HEK293 (cell line): ENCODE results near the gene RCOR1.
A peak's percentile ranks its signal among the peaks of the same experiment; 100 is the strongest.

Experiments used
- CTCF ChIA-PET: fragments of 350-600 bp; formaldehyde crosslinking; extraction: SDS; loops from one replicate; lab custom pipeline; 2021; ENCODE audit warnings: antibody characterized with exemption; lab: Yijun Ruan, JAX
- POLR2A ChIA-PET: fragments of 300-600 bp; formaldehyde crosslinking; extraction: SDS; loops from one replicate; lab custom pipeline; 2020; ENCODE audit warnings: antibody characterized with exemption, inconsistent platforms; lab: Yijun Ruan, JAX
- H3K27ac ChIP-seq: fragments of 200-500 bp; sonication (Bioruptor generic); 2 replicates; pipeline ENCODE4 v1.5.1; 2014; ENCODE audit warnings: low read depth, low read length, control low read depth, inconsistent platforms; ENCODE audit errors: extremely low read depth
- H3K36me3 ChIP-seq, 2 experiments: fragments of 200-500 bp in 1 of 2; sonication (Bioruptor generic) in 1 of 2; 1 replicate in 1 of 2; 2 replicates in 1 of 2; pipeline ENCODE4 v1.5.1; 2014 to 2017; ENCODE audit warnings: inconsistent platforms in 2 of 2, low read length in 2 of 2; ENCODE audit not compliant: control insufficient read depth in 2 of 2, insufficient read depth in 1 of 2
- H3K4me1 ChIP-seq: fragments of 200-500 bp; sonication (Bioruptor generic); 2 replicates; pipeline ENCODE4 v1.5.1; 2014; ENCODE audit warnings: mild to moderate bottlenecking, low read length, inconsistent platforms; ENCODE audit not compliant: control insufficient read depth, insufficient read depth
- H3K4me3 ChIP-seq: 2 replicates; pipeline ENCODE4 v1.5.1; 2011; ENCODE audit warnings: low read depth, mild to moderate bottlenecking, control low read depth, low read length, moderate library complexity
- H3K9me3 ChIP-seq: fragments of 200-500 bp; sonication (Bioruptor generic); 2 replicates; pipeline ENCODE4 v1.5.1; 2014; ENCODE audit warnings: low read depth, low read length, inconsistent platforms; ENCODE audit not compliant: control insufficient read depth, insufficient read depth
- BCL11B ChIP-seq: fragments of 450-650 bp; formaldehyde crosslinking; IDR thresholded peaks from 2 replicates; pipeline ENCODE4 v1.5.1; 2016; ENCODE audit warnings: low read depth, missing biosample characterization, missing genetic modification characterization
- EGR2 ChIP-seq: fragments of 450-650 bp; formaldehyde crosslinking; IDR thresholded peaks from 2 replicates; pipeline ENCODE4 v1.5.1; 2016; ENCODE audit warnings: low read depth, missing biosample characterization, missing genetic modification characterization
- KLF7 ChIP-seq: fragments of 450-650 bp; formaldehyde crosslinking; IDR thresholded peaks from 2 replicates; pipeline ENCODE4 v1.5.1; 2016; ENCODE audit warnings: missing biosample characterization, missing genetic modification characterization, borderline replicate concordance
- ZBTB20 ChIP-seq: fragments of 450-650 bp; formaldehyde crosslinking; IDR thresholded peaks from 2 replicates; pipeline ENCODE4 v1.5.1; 2016; ENCODE audit warnings: missing biosample characterization, missing genetic modification characterization
- ZFHX2 ChIP-seq: fragments of 450-650 bp; formaldehyde crosslinking; conservative IDR thresholded peaks from 2 replicates; pipeline ENCODE4 v1.5.1; 2016; ENCODE audit warnings: missing biosample characterization, missing genetic modification characterization
- ZNF169 ChIP-seq: fragments of 450-650 bp; formaldehyde crosslinking; IDR thresholded peaks from 2 replicates; pipeline ENCODE4 v1.5.1; 2016; ENCODE audit warnings: missing biosample characterization, missing genetic modification characterization
- ZNF19 ChIP-seq: fragments of 450-650 bp; formaldehyde crosslinking; IDR thresholded peaks from 2 replicates; pipeline ENCODE4; 2016; ENCODE audit warnings: missing biosample characterization, missing genetic modification characterization, low read depth
- ZNF202 ChIP-seq: fragments of 450-650 bp; formaldehyde crosslinking; IDR thresholded peaks from 2 replicates; pipeline ENCODE4 v1.5.1; 2016; ENCODE audit warnings: missing biosample characterization, missing genetic modification characterization, borderline replicate concordance
- ZNF211 ChIP-seq: fragments of 450-650 bp; formaldehyde crosslinking; IDR thresholded peaks from 2 replicates; pipeline ENCODE4 v1.5.1; 2016; ENCODE audit warnings: low read depth, missing biosample characterization, missing genetic modification characterization
- ZNF324 ChIP-seq: fragments of 450-650 bp; formaldehyde crosslinking; IDR thresholded peaks from 2 replicates; pipeline ENCODE4 v1.5.1; 2016; ENCODE audit warnings: missing biosample characterization, missing genetic modification characterization
- ZNF341 ChIP-seq: fragments of 450-650 bp; formaldehyde crosslinking; IDR thresholded peaks from 2 replicates; pipeline ENCODE4; 2016; ENCODE audit warnings: low read depth, missing biosample characterization, missing genetic modification characterization
- ZNF350 ChIP-seq: fragments of 450-650 bp; formaldehyde crosslinking; IDR thresholded peaks from 2 replicates; pipeline ENCODE4 v1.5.0; 2017; ENCODE audit warnings: missing biosample characterization, mild to moderate bottlenecking, missing genetic modification characterization
- ZNF366 ChIP-seq: fragments of 450-650 bp; formaldehyde crosslinking; conservative IDR thresholded peaks from 2 replicates; pipeline ENCODE4 v1.5.1; 2016; ENCODE audit warnings: missing biosample characterization, missing genetic modification characterization
- ZNF37A ChIP-seq: fragments of 450-650 bp; IDR thresholded peaks from 2 replicates; pipeline ENCODE4 v1.5.1; 2018; ENCODE audit warnings: missing biosample characterization, missing genetic modification characterization
- ZNF530 ChIP-seq: fragments of 450-650 bp; formaldehyde crosslinking; IDR thresholded peaks from 2 replicates; pipeline ENCODE4 v1.5.1; 2016; ENCODE audit warnings: low read depth, missing biosample characterization, missing genetic modification characterization
- ZNF585B ChIP-seq: fragments of 450-650 bp; formaldehyde crosslinking; IDR thresholded peaks from 2 replicates; pipeline ENCODE4 v1.5.1; 2016; ENCODE audit warnings: missing biosample characterization, missing genetic modification characterization
- ZNF600 ChIP-seq: fragments of 450-650 bp; formaldehyde crosslinking; IDR thresholded peaks from 2 replicates; pipeline ENCODE4 v1.5.1; 2016; ENCODE audit warnings: missing biosample characterization, missing genetic modification characterization
- ZNF670 ChIP-seq: fragments of 450-650 bp; formaldehyde crosslinking; IDR thresholded peaks from 2 replicates; pipeline ENCODE4 v1.5.1; 2016; ENCODE audit warnings: missing biosample characterization, missing genetic modification characterization, low read depth
- ZNF76 ChIP-seq: fragments of 450-650 bp; formaldehyde crosslinking; IDR thresholded peaks from 2 replicates; pipeline ENCODE4; 2016; ENCODE audit warnings: low read depth, missing biosample characterization, missing genetic modification characterization, borderline replicate concordance
- ZSCAN16 ChIP-seq: fragments of 450-650 bp; formaldehyde crosslinking; IDR thresholded peaks from 2 replicates; pipeline ENCODE4 v1.5.1; 2016; ENCODE audit warnings: missing biosample characterization, missing genetic modification characterization
- TF ChIP-seq, protein P1 (sequence below): fragments of 450-650 bp; formaldehyde crosslinking; IDR thresholded peaks from 2 replicates; pipeline ENCODE4 v1.5.1; 2016; ENCODE audit warnings: missing biosample characterization, missing genetic modification characterization
- TF ChIP-seq, protein P2 (sequence below): fragments of 450-650 bp; formaldehyde crosslinking; IDR thresholded peaks from 2 replicates; pipeline ENCODE4 v1.5.1; 2016; ENCODE audit warnings: missing biosample characterization, missing genetic modification characterization
- TF ChIP-seq, protein P3 (sequence below): fragments of 450-650 bp; formaldehyde crosslinking; IDR thresholded peaks from 2 replicates; pipeline ENCODE4 v1.5.1; 2017; ENCODE audit warnings: missing biosample characterization, missing genetic modification characterization

RCOR1 gene

GRCh38 chr14:102573591-102574046, 18.8 kb upstream of the RCOR1 start:
- no peak for TF ChIP-seq ZNF37A (tag by site-specific recombination)
- TF ChIP-seq ZNF366 (tag by site-specific recombination): no peak
- TF ChIP-seq ZSCAN16 (tag by site-specific recombination): no peak
- TF ChIP-seq ZNF19 (tag by site-specific recombination): no peak
- TF ChIP-seq ZNF670 (tag by site-specific recombination): no peak
- TF ChIP-seq, protein P1, sequence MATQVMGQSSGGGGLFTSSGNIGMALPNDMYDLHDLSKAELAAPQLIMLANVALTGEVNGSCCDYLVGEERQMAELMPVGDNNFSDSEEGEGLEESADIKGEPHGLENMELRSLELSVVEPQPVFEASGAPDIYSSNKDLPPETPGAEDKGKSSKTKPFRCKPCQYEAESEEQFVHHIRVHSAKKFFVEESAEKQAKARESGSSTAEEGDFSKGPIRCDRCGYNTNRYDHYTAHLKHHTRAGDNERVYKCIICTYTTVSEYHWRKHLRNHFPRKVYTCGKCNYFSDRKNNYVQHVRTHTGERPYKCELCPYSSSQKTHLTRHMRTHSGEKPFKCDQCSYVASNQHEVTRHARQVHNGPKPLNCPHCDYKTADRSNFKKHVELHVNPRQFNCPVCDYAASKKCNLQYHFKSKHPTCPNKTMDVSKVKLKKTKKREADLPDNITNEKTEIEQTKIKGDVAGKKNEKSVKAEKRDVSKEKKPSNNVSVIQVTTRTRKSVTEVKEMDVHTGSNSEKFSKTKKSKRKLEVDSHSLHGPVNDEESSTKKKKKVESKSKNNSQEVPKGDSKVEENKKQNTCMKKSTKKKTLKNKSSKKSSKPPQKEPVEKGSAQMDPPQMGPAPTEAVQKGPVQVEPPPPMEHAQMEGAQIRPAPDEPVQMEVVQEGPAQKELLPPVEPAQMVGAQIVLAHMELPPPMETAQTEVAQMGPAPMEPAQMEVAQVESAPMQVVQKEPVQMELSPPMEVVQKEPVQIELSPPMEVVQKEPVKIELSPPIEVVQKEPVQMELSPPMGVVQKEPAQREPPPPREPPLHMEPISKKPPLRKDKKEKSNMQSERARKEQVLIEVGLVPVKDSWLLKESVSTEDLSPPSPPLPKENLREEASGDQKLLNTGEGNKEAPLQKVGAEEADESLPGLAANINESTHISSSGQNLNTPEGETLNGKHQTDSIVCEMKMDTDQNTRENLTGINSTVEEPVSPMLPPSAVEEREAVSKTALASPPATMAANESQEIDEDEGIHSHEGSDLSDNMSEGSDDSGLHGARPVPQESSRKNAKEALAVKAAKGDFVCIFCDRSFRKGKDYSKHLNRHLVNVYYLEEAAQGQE (tag by site-specific recombination): no peak
- TF ChIP-seq KLF7: no peak
- TF ChIP-seq ZNF76 (tag by site-specific recombination): no peak
- TF ChIP-seq ZNF202 (tag by site-specific recombination): no peak
- no peak for TF ChIP-seq ZNF530
- no peak for TF ChIP-seq ZNF211 (tag by site-specific recombination)
- TF ChIP-seq ZBTB20 (tag by site-specific recombination): no peak
- no peak for TF ChIP-seq ZNF585B (tag by site-specific recombination)
- no peak for TF ChIP-seq ZNF350
- TF ChIP-seq, protein P2, sequence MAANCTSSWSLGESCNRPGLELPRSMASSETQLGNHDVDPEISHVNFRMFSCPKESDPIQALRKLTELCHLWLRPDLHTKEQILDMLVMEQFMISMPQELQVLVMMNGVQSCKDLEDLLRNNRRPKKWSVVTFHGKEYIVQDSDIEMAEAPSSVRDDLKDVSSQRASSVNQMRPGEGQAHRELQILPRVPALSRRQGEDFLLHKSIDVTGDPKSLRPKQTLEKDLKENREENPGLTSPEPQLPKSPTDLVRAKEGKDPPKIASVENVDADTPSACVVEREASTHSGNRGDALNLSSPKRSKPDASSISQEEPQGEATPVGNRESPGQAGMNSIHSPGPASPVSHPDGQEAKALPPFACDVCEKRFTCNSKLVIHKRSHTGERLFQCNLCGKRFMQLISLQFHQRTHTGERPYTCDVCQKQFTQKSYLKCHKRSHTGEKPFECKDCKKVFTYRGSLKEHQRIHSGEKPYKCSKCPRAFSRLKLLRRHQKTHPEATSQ: no peak
- TF ChIP-seq ZNF341 (tag by site-specific recombination): no peak
- TF ChIP-seq ZNF169 (tag by site-specific recombination): no peak
- ChIA-PET POLR2A (interaction anchor here (0.6 kb wide), 1 partner anchor 622 kb away, joined by 5 read pairs; no protein-coding TSS in a partner anchor), CTCF (no interaction called here)
- H3K36me3 ChIP-seq: no peaks in the 10 kb centered on the region
- no peaks in the 10 kb centered on the region for H3K4me1 ChIP-seq
- no peak overlapping the region for H3K27ac ChIP-seq
- H3K4me3 ChIP-seq: no peak overlapping the region
- H3K9me3 ChIP-seq: no peaks in the 10 kb centered on the region

DNA sequence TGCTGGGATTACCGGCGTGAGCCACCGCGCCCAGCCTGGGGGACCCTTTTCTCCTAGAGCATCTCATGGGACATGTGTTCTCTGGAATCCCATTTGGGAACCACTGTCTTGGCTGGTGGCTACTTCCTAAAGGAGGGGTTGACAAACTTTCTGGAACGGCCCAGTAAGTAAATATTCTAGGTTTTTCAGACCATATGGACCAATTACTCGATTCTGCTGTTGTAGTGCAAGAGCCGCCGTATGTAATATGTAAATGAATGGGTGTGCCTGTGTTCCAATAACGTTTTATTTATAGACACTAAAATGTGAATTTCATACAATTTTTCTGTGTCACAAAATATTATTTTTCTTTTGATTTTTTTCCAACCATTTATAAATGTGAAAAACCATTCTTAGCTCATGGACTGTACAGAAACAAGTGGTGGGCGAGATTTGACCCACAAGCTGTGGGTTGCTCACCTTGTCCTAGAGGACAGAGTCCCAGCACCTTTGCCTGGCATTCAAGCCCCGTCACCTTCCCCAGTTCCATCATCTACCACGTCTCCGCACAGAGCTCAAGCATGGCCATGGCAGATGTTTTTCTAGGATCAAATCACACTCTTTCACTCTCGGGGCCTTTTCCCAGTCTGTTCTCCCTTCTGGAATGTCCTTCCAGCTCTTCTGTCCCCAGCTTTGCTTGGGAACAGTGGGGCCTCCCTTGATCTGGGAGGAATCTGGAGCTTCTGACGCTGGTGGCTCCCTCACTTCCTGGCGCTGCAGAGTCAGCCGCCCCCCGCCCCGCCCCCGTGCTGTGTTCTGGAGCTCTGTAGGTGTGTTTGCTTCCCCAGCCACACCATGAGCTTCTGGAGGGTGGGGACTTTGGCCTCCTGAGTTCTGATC, 17.9 kb upstream of the RCOR1 start:
- Histone ChIP-seq H3K36me3 (no peaks in the 10 kb centered on the region), H3K4me1 (no peaks in the 10 kb centered on the region), H3K27ac (no peak overlapping the region), H3K9me3 (no peaks in the 10 kb centered on the region), H3K4me3 (no peak overlapping the region)
- TF ChIP-seq ZFHX2 (tag by site-specific recombination): peak; percentile 81
- TF ChIP-seq ZNF600: peak; percentile 65; the same call in 1 of the 2 replicates
- no peak for TF ChIP-seq ZNF324 (tag by site-specific recombination)
- no peak for TF ChIP-seq BCL11B (tag by site-specific recombination)
- TF ChIP-seq, protein P3, sequence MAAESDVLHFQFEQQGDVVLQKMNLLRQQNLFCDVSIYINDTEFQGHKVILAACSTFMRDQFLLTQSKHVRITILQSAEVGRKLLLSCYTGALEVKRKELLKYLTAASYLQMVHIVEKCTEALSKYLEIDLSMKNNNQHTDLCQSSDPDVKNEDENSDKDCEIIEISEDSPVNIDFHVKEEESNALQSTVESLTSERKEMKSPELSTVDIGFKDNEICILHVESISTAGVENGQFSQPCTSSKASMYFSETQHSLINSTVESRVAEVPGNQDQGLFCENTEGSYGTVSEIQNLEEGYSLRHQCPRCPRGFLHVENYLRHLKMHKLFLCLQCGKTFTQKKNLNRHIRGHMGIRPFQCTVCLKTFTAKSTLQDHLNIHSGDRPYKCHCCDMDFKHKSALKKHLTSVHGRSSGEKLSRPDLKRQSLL (tag by site-specific recombination): peak; percentile 24; the same call in 1 of the 2 replicates
- TF ChIP-seq EGR2 (tag by site-specific recombination): peak; percentile 65
- ChIA-PET POLR2A (interaction anchor here (1.1 kb wide), 1 partner anchor 49 kb away, joined by 3 read pairs; no protein-coding TSS in a partner anchor), CTCF (no interaction called here)
